ENCODE results near the gene PSIP1. TPM values are rescaled to one million over a fixed set of nuclear protein-coding genes. Genes with fewer than 3 reads are reported as not detected.
"Not testable (repeated sequence)": the region's sequence is repeated elsewhere in the genome, so short reads cannot be mapped to it uniquely, and the experiment has no call there.

PSIP1 gene
- total RNA-seq, 4 donors from 2014 or later: 97.1 to 112 (median 102) TPM

- no peak for TF ChIP-seq POLR2A (IDR thresholded peaks at IDR 0.05)
- H3K4me1 ChIP-seq: no peaks in the 10 kb centered on the region
- H3K4me3 ChIP-seq: no peak overlapping the region
- H3K27me3 ChIP-seq: no peaks in the 10 kb centered on the region
- H3K27ac ChIP-seq: no peak overlapping the region
- intact Hi-C loops (cut with DNase I; ENCODE audit: low total_unique reads): no loop called here
- no peaks in the 10 kb centered on the region for H3K36me3 ChIP-seq
- no peaks in the 10 kb centered on the region for H3K9me3 ChIP-seq
- DNase-seq: no peak
These were observed 66.6 kb downstream of the PSIP1 start for GRCh38 chr9:15444141-15444540.

- H3K4me3 ChIP-seq; H3K4me1 ChIP-seq; H3K27ac ChIP-seq; H3K27me3 ChIP-seq; intact Hi-C loops (cut with DNase I; ENCODE audit: low total_unique reads); DNase-seq; H3K36me3 ChIP-seq; H3K9me3 ChIP-seq: not testable (repeated sequence)
These were observed 68.5 kb downstream of the PSIP1 start for GRCh38 chr9:15442264-15442663.

- H3K27me3 ChIP-seq; H3K27ac ChIP-seq; H3K4me3 ChIP-seq; intact Hi-C loops (cut with DNase I; ENCODE audit: low total_unique reads); H3K36me3 ChIP-seq; H3K9me3 ChIP-seq; H3K4me1 ChIP-seq; DNase-seq: not testable (repeated sequence)
These were observed 68.9 kb downstream of the PSIP1 start for GRCh38 chr9:15441841-15442240.

GRCh38 chr9:15438891-15439290 is 71.9 kb downstream of the PSIP1 start:
- no peak overlapping the region for H3K4me3 ChIP-seq
- intact Hi-C loops (cut with DNase I; ENCODE audit: low total_unique reads): no loop called here
- H3K27ac ChIP-seq: no peak overlapping the region
- TF ChIP-seq POLR2A (IDR thresholded peaks at IDR 0.05): no peak
- H3K4me1 ChIP-seq: no peaks in the 10 kb centered on the region
- H3K36me3 ChIP-seq: no peaks in the 10 kb centered on the region
- no peaks in the 10 kb centered on the region for H3K9me3 ChIP-seq
- no peak for DNase-seq
- no peaks in the 10 kb centered on the region for H3K27me3 ChIP-seq

- TF ChIP-seq POLR2A (IDR thresholded peaks at IDR 0.05) (no peak), CTCF (IDR thresholded peaks at IDR 0.05) (no peak)
- Histone ChIP-seq H3K4me3 (no peak overlapping the region), H3K36me3 (no peaks in the 10 kb centered on the region), H3K9me3 (no peaks in the 10 kb centered on the region), H3K27me3 (no peaks in the 10 kb centered on the region), H3K27ac (no peak overlapping the region), H3K4me1 (peaks cover 0 to 5% of the 10 kb centered on the region in 2 donors)
- no peak for DNase-seq
- intact Hi-C loops (cut with DNase I; ENCODE audit: low total_unique reads): no loop called here
These were observed 77.1 kb downstream of the PSIP1 start for GRCh38 chr9:15433661-15434060.

GRCh38 chr9:15433191-15433590 is 77.6 kb downstream of the PSIP1 start:
- no peaks in the 10 kb centered on the region for H3K36me3 ChIP-seq
- peaks cover 0 to 5% of the 10 kb centered on the region in 2 donors for H3K4me1 ChIP-seq
- H3K27ac ChIP-seq: no peak overlapping the region
- intact Hi-C loops (cut with DNase I; ENCODE audit: low total_unique reads): no loop called here
- no peak overlapping the region for H3K4me3 ChIP-seq
- no peak for DNase-seq
- no peaks in the 10 kb centered on the region for H3K27me3 ChIP-seq
- TF ChIP-seq POLR2A (IDR thresholded peaks at IDR 0.05) (no peak), CTCF (IDR thresholded peaks at IDR 0.05) (no peak)
- H3K9me3 ChIP-seq: no peaks in the 10 kb centered on the region

- no peaks in the 10 kb centered on the region for H3K36me3 ChIP-seq
- no peak overlapping the region for H3K4me3 ChIP-seq
- no peak for TF ChIP-seq POLR2A (IDR thresholded peaks at IDR 0.05)
- no peak for TF ChIP-seq CTCF (IDR thresholded peaks at IDR 0.05)
- no peaks in the 10 kb centered on the region for H3K27me3 ChIP-seq
- peaks cover 0 to 5% of the 10 kb centered on the region in 2 donors for H3K4me1 ChIP-seq
- intact Hi-C loops (cut with DNase I; ENCODE audit: low total_unique reads): no loop called here
- H3K27ac ChIP-seq: no peak overlapping the region
- DNase-seq: no peak
- no peaks in the 10 kb centered on the region for H3K9me3 ChIP-seq
These were observed 79.6 kb downstream of the PSIP1 start for GRCh38 chr9:15430920-15431844.

GRCh38 chr9:15427702-15428101 is 83.1 kb downstream of the PSIP1 start:
- H3K4me1 ChIP-seq; H3K9me3 ChIP-seq; intact Hi-C loops (cut with DNase I; ENCODE audit: low total_unique reads); H3K27ac ChIP-seq; H3K27me3 ChIP-seq; DNase-seq; H3K36me3 ChIP-seq; H3K4me3 ChIP-seq: not testable (repeated sequence)
